NCI-H1417 (cell line): ENCODE measurements around the gene EVC2.

Experiments
- DNase-seq, 3 experiments: peaks; one replicate each; lab custom pipeline; 2025; lab: John Stamatoyannopoulos, UW

The EVC2 gene

DNA sequence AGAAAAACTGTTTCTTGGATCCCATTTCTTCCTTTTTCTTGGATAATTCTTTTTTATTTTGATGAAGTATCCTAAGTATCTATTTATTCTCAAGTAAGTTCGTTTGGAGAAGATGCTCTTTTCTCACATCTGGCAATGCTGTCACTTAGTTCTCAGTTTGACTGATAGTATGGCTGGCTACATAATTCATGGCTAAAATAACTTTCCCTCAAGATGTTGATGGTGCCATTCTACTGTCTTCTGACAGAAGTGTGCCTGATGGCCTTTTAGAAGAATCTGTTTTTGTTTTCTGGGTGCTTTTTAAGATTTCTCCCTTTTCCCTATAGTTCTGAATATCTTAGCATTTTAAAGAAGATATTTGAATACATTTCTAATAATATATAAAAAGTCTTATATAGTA is 41.6 kb downstream of the EVC2 start:
- DNase-seq, result no peak

DNA sequence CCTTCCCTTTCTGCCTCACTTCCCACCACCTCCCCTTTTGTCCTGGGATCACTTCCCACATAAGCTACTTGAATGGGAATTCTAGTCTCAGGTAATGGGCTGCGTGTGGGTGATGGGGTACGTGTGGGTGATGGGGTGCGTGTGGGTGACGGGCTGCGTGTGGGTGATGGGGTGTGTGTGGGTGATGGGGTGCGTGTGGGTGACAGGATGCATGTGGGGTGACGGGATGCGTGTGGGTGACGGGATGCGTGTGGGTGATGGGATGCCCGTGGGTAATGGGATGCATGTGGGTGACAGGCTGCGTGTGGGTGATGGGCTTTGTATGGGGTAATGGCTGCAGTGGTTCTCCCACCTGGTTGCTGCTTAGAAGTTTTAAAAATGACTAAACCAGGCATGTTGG is 43.6 kb downstream of the EVC2 start:
- DNase-seq, result no peak

DNA sequence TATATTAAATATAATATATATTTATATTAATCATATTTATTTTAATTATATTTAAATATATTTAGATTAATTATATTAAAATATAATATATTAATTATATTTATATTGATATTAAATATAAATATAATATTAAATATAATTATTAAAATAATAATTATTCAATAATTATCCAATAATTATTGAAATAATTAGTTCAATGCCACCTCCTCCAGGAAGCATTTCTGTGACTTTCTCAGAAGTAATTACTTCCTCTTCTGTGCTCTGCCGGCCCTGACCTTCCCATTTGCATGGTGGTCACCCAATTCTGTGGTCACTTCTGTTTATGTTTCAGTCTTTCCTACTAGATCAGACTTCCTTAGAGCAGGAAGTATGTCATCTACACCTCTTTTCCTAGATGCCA is 45.8 kb downstream of the EVC2 start:
- no peak for DNase-seq

DNA sequence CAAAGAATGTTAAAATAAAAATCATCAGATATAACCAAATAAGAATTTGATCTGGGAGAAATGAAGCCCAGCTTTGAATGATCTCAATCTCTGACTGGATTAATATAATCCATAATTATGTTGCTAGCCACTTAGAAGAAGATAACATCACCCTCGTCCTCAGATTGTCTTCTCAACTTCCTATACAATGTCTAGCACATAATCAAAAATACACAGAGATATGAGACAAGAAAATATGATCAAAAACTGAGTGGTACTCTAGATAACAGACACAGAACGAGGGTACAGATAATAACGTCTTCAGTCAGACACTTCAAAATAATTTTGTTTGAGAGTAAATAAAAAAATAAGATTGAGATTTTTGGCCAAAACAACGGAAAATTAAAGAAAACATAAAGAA is 47.1 kb downstream of the EVC2 start:
- no peak for DNase-seq

DNA sequence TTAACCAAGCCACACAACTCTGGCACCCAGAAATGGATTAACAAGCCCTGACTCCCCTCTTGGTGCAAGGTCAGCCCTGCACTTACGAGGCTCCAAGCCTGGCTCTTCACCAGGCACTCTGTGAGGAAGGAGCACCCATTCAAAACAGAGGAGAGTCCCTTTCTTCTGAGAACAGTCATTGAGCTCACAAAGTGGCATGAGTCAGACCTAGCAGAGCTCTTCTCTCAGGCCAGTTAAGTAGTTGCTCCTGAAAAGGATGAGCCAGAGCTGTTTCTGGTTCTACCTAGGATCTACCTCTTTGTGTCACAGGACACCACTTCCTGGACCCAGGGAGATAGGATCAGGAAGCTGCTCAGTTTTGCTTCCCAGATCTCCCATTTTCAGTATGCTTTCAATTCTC is 48.2 kb downstream of the EVC2 start:
- no peak for DNase-seq

DNA sequence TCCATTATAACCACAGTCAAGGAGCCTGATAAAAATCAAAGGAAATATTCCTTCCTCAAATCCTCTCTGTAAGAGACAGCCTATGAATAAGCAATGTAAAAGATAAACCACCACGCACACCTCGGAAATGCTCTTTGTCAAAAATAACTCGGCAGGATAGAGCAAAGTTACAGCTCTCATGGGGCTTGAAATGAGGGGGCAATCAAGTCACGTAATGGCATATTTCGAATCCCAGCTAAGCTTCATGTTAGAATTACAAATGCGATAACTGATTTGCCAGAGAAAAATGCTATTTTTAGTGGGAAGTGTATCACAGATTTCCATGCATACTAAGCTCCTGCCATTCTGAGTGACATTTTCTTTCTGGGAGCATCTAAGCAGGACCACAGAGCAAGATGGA is 49.4 kb downstream of the EVC2 start:
- DNase-seq, result no peak

DNA sequence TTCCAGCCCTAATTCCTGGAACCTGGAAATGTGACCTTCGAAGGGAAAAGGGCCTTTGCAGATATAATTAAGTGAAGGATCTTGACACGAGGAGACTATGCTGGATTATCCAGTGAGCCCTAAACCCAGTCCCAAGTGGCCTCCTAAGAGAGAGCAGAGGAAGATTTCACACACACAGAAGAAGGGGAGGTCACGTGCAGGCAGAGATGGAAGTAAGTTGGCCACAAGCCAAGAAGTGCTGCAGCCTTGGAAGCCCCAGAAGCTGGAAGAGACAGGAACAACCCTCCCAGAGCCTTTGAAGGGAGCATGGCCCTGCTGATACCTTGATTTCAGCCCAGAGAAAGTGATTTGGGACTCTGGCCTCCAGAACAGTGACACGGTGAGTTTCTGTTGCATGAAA is 51.9 kb downstream of the EVC2 start:
- peak in 1 of 3 experiments; percentile 4 for DNase-seq

DNA sequence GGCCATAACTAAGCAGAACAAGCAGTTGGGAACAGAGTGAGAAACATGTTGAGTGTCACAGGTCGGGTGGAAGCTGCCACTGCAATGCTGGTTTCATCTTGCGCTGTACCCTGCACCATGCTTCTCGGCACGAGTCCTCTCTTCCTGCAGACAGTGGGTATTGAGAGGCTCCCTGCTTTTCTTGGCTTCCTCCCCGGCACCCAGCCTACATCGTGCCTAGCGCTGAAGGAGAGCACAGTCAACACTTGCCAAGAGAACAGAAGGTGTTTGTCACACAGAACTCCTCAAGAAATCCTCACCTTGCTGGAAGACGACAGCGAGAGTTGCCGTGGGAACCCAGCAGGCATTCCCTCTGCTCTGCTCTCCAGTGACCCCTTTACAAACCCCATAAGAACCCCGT is 53.6 kb downstream of the EVC2 start:
- no peak for DNase-seq

DNA sequence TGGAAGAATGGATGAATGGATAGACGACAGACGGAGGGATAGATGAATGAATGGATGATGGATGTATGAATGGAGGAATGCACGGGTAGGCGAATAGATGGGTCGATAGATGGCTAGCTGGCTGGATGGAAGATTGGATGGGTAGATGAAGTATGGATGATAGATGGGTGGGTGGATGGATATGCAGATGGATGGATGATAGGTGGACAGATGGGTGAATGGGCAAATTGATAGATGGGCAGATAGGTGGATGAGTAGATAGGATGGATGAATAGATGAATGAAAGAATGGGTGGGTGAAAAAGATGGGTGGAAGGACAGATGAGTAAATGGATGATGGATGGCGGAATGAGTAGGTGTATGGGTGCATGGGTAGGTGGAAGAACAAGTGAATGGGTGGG is 57.3 kb downstream of the EVC2 start:
- DNase-seq, result no peak

DNA sequence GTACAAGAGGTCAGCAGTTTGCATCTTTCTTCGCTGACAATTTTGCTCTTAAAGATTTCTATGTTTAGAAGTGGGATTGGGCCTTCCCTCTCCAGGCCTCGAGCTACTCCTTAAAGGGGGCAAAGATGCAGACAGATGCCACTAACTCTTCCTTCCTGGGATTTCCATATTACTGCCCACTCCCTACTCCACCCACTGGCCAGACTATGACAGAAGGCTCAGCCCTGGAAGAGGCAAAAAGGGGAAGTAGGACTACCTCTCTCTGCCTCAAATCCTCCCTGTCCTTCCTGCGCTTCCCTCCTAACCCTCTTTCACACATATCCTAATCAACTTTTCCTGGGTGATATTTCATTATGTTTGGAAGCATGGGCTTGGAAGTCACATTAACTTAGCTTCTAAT is 58.3 kb downstream of the EVC2 start:
- DNase-seq, result no peak

DNA sequence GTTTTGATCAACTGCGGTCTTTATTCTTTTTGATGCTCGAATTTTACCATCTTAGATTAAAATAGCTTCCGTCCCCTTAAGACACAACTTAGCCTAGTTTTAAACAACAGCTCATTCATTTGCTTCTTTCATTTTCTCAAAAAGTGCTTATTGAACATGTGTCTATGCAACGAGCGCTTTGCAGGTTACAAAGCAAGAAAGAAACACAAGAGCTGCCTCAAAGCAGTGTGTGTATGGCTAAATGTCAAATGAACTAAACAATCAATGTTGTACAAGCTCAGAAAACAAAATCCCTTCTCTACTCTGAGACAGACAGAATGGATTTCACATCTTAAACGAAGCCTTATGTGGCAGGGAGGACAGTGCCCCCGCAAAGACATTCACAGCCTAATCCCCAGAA is 61.0 kb downstream of the EVC2 start:
- DNase-seq, result no peak

DNA sequence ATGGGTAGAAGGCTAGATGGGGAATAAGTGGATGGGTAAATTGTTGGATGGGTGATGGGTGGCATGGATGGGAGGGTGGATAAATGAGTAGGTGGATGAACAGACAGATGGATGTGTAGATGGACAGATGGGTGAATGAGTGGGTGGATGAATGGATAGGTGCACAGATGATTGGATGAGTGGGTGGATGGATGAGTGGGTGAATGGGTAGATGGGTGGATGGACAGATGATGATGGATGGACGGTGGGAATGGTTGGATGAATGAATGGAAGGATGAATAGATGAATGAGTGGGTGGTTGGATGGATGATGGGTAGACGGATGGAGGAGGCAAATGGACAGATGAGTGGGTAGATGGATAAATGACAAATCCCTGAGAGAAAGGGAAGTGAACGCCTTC is 68.3 kb downstream of the EVC2 start:
- DNase-seq, result no peak

DNA sequence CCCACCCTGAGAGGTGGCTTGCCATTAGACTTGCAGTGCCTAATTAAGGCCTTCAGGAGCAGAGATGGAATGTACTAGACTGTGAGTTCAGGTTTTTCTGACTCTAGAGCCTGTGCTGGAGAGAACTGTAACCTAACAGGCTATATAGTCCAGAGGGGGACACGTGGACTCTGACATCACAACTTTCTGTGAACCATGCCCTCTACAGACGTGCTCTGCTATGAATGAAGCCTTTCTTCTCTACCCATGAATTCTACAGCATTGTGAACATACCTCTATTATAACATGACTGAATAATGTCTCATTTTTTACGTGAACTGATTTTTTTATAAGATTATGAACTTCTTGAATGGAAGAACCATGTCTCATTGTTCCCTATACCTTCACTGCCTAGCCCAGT is 68.8 kb downstream of the EVC2 start:
- no peak for DNase-seq

DNA sequence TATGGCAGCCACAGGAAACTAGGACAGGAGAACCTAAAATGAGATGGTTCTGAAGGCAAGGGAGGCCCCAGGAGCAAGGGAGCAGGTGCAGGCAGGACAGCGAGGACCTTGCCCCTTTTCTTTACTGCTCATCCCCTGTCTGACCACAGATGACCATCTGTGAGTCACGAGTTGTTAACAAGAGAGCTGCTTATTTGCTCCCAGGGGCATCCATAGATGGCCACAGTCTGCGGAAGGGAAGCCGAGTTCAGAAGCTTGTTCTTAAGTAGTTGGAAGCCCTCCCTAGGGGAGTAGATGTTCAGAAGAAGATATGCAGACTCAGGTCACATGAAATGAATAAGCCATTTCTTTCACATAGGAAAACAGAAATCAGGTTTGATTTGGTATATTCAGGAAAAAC is 69.4 kb downstream of the EVC2 start:
- DNase-seq, result no peak

DNA sequence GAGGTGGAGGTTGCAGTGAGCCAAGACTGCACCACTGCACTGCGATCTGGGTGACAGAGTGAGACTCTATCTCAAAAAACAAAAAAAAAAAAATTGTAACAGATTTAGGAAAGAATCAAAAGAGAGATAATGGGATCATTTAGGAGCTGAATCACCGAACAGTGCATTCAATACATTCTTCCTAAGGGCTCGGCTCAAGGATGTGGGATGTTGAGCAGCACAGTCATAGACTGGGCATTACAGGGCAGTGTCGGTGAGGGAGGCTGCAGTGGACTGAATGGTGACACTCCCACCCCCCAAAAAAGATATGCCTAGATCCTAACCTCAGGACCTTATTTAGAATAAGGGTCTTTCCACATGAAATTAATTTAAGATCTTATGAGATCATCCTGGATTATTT is 70.0 kb downstream of the EVC2 start:
- no peak for DNase-seq

DNA sequence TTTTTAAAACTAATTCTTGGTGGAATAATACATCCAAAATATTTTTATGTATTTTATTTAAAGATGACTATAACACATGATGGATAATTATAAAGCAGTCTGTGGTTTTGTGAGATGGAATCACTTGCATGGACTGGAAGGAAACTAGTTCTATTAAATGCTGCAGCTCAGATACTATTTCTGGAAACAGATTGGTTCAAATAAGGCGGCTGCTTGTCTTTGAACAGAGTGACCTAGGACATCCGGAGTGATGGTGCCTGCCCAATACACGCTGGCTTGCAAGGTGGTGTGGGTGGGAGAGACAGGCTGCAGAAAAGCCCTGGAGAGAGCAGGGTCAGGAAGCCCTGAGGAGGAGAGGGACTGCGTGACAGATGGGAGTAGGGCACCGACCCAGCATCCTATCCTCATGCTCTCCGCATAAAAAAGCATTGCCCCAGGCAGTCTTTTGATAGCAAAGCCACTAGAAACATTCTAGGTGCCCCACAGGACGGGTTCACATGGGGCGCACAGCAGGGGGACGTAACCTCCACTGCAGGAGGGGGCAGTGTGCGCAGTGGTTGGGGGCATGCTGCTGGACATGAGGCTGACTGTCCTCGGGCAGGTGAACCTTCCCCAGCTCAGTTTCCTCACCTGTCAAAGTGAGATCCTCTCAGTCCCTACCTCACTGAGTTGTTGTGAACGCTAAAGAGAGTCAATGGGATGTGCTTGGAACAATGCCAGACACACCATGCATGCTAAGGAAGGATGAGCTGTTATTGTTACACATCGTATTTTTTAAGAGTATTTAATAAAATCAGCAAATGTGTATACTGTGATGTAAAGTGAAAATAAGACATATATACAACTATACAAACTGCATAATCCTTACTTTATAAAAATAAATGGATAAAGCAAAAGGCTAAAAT is 71.3 kb downstream of the EVC2 start:
- DNase-seq, result peak in 2 of 3 experiments; percentile 22 to 39

DNA sequence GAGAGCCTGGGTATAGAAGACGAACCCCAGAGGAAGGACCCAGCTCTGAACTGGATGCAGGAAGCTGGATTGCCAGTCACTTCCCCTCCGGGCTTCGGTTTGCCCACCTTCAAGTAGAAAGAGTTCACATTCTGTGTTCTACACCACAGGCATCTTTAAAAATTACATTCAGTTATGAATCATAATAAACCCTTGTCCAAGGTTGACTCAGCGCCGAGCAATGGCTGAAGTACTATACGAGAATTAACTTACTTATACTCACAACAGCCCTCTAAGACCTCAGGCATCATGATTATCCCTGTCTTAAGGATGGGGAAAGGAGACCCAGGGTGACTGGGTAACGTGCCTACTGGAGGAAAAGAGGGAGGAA is 72.5 kb downstream of the EVC2 start:
- no peak for DNase-seq

DNA sequence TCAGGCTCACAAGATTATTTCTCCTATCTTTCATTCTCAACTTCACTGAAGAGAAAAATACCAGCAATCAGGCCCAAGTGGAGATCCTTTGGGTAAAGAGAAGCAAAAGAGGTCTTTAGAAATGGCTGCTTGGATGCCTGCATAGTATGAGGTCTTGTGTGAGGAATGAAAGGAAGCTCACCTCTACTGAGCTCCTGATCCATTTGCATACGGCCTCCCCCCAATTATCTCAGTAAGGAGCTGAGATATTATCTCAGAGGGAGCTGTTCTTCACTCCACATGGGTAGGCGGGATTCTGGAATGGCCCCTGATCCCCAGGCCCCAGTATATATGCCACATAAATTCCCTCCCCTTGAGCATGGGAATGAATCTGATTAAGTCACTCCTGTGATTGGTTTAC is 75.8 kb downstream of the EVC2 start:
- DNase-seq, result no peak

DNA sequence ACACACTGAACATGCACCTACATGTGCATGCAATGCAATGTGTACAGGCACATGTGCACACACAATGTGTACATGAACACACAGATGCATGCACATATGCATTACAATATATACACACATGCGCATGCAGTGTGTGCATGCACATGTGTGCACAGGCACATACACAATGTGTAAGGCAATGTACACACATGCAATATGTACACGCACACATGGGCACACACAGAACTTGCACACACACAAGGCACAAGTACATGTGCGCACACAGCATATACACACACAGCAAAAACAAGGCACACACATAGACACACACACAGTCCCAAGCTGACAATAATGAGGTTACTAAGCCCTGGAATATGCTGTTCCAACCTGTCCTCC is 76.3 kb downstream of the EVC2 start:
- DNase-seq, result no peak

DNA sequence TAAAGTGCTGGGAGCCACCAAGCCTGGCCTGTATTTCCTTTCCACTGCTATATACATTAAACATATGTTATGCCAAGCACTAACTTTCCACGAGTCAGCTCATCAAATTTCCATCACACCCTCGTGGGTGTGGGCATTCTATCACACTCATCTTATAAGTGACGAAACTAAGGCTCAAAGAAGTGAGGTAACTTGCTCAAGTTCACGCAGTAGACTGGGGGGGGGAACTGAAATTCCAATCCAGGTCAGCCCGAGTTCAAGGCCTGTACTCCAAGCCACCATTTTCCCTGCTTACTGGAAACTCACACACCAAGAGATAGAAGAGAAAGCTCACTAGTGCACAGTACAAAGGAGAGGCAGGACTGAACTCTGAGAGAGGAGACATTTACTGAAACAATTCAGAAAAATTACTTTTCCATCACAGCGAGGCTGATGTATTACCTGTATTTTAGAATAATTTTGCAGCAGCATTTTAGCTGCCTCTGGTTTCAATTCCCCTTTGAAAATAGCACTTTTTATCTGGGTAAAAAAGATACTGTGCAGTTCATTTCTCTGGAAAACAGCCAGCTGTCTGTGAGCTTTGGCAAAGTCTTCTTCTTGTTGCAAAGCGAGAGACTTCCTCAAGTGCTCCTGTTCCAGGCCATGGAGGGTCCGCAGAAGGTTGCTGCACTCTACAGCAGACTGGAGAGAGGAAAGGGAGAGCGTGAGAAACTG is 76.8 kb downstream of the EVC2 start:
- no peak for DNase-seq

DNA sequence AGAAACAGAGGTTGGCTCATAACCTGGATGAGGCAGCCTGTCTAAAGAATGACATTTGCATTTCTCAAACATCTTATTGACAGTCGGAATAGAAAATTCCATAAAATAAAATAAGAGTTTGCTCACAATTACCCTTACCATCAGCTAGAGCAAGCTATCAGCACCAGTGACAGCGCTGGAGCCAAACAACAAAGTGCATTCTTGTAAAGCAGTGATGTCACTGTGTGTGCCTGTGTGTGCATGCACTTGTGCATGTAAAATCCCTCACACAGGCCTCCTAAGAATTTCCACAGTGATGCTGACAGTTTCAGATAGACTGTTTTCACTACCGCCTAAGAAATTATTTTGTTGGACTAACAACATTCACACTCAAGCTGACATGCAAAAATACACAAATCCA is 77.6 kb downstream of the EVC2 start:
- no peak for DNase-seq

DNA sequence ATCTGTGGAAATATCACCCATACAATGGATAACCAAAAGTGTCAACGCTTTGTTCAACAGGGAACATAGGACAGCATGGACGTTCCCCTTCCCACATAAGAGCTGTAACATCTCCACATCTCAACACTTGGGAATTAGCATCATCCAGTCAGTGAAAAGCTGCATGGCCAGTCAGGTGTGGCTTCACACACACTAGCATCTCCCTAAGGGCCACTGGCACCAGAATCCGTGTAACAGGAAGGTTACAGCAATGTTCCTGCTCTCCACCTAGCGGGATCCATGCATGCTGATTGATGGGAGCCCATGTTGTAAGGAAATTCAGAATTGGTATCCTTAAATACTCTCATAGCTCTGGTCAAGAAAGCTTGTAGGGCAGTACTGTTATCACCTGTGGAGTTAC is 78.8 kb downstream of the EVC2 start:
- no peak for DNase-seq

DNA sequence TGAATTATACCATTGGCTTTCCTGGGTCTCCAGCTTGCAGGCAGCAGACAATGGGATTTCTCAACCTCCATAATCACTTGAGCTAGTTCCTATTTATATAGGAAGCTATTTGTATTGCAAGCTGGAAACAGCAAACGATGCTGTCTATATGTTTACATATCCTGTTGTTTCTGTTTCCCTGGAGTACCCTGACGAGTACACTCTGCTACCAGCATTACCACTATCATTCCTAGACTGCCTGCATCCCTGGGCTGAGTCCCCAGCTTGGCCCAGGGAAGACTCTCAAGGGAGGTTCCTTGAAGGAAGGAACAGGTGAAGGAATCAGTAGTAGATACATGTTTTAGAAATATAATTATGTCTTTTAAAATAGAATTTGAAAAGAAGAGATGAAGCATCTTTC is 81.4 kb downstream of the EVC2 start:
- peak in 1 of 3 experiments; percentile 22 for DNase-seq

DNA sequence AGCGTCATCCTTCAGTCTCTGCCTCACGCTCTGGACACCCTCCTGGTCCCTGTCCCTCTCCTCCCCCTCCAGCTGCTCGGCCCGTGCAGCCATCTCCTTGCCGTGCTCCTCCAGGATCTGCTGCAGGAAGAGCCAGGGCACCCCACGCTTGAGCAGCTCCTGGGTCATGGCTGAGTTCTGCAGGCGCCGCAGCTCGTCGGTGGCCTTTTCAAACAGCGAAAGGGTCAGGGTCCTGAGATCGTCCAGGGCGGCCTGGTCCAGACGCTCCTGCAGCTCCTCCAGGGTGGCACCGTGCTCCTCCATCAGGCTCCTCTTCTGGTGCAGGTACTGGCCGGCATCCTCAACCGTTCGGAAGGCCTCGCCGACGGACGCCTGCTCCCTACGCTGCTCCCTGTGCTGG is 85.8 kb downstream of the EVC2 start:
- DNase-seq, result no peak
